Spleen (tissue), 13 donors: ENCODE measurements around the gene ZGPAT. TPM values are rescaled to one million over a fixed set of nuclear protein-coding genes. Genes with fewer than 3 reads are reported as not detected.
"Not testable (repeated sequence)": the region's sequence is repeated elsewhere in the genome, so short reads cannot be mapped to it uniquely, and the experiment has no call there.

Experiments
- DNase-seq: peaks from one replicate; pipeline ENCODE4 v3.0.0-alpha.2; 2020
- H3K27ac ChIP-seq, 8 donors: fragments of 200-600 bp; sonication (generic) in 7 of 8; 1 replicate in 4 of 8; 2 replicates in 4 of 8; pipeline versions ENCODE4 v1.5.0 to v1.8.0; 2016 to 2021; ENCODE audit warnings: inconsistent platforms in 4 of 8, mild to moderate bottlenecking in 4 of 8, moderate library complexity in 1 of 8
- H3K27me3 ChIP-seq, 7 donors: fragments of 200-600 bp; sonication (generic) in 6 of 7; replicated peaks in 1 of 7; 1 replicate in 4 of 7; 2 replicates in 3 of 7; pipeline versions ENCODE4 v1.5.0 to v1.8.0; 2016 to 2021; ENCODE audit warnings: inconsistent platforms in 3 of 7, mild to moderate bottlenecking in 1 of 7
- H3K36me3 ChIP-seq, 6 donors: fragments of 200-600 bp; sonication (generic) in 5 of 6; 1 replicate in 4 of 6; 2 replicates in 2 of 6; pipeline versions ENCODE4 v1.5.0 to v1.8.0; 2016 to 2021; ENCODE audit warnings: inconsistent platforms in 2 of 6
- H3K4me1 ChIP-seq, 6 donors: fragments of 200-600 bp; sonication (generic) in 5 of 6; 1 replicate in 3 of 6; 2 replicates in 3 of 6; pipeline versions ENCODE4 v1.5.0 to v1.8.0; 2016 to 2021; ENCODE audit warnings: inconsistent platforms in 3 of 6
- H3K4me3 ChIP-seq, 8 donors: fragments of 200-600 bp; sonication (generic) in 7 of 8; 1 replicate in 4 of 8; 2 replicates in 4 of 8; pipeline versions ENCODE4 v1.5.0 to v1.8.0; 2016 to 2021; ENCODE audit warnings: inconsistent platforms in 4 of 8, mild to moderate bottlenecking in 4 of 8, moderate library complexity in 2 of 8
- H3K9me3 ChIP-seq, 8 donors: fragments of 200-600 bp; sonication (generic) in 7 of 8; 1 replicate in 4 of 8; 2 replicates in 4 of 8; pipeline versions ENCODE4 v1.5.0 to v1.8.0; 2016 to 2021; ENCODE audit warnings: inconsistent platforms in 4 of 8
- CTCF ChIP-seq, 11 experiments: fragments of 200-600 bp in 7 of 11; fragments of 450-650 bp in 4 of 11; sonication (generic) in 4 of 11; IDR thresholded peaks in 8 of 11; conservative IDR thresholded peaks in 3 of 11; 1 replicate in 7 of 11; 2 replicates in 4 of 11; pipeline versions ENCODE4 v1.4.0 to v1.8.0; 2016 to 2021; ENCODE audit warnings: antibody characterized with exemption in 11 of 11, inconsistent platforms in 4 of 11, mild to moderate bottlenecking in 1 of 11
- POLR2A ChIP-seq, 3 donors: fragments of 450-650 bp; IDR thresholded peaks; one replicate each; pipeline ENCODE4 v1.5.1; 2017; ENCODE audit warnings: antibody characterized with exemption in 3 of 3, mild to moderate bottlenecking in 1 of 3
- POLR2AphosphoS5 ChIP-seq, 3 donors: sonication (generic); formaldehyde crosslinking; IDR thresholded peaks; one replicate each; pipeline ENCODE4 v1.5.1; 2017; ENCODE audit warnings: antibody characterized with exemption in 3 of 3
- WGBS, 5 donors: extraction: QIAGEN DNeasy Blood & Tissue Kit in 3 of 5; methylation state at CpG; one replicate each; pipeline versions ENCODE4 v1.1.5 to v1.1.7; 2013 to 2018; 5-methylcytosine and 5-hydroxymethylcytosine counted together
- intact Hi-C: fragments of 100-400 bp; cut with DNase I; formaldehyde crosslinking; loops from one replicate; pipeline ENCODE4 v1.15.0; 2023; ENCODE audit warnings: low total_unique reads
- long read RNA-seq, 2 donors: transcript quantifications; one replicate each; lab custom pipeline, GENCODE V29; 2026
- polyA plus RNA-seq, 3 donors: library from polyadenylated mRNA; stranded (reverse); fragments of 200-250 nt; gene quantifications; one replicate each; pipeline ENCODE4 v1.2.1, GENCODE V29; 2013
- total RNA-seq, 7 donors: library from RNA; depleted of rRNA in 3 of 7; stranded (reverse); fragments of >200 nt in 3 of 7; fragmentation: NEBNext Ultra II Directional in 4 of 7; extraction: Animal tissue kit (Norgen Biotek cat#: 25700) in 4 of 7; gene quantifications; one replicate each; pipeline versions ENCODE4 v1.1.0 to v1.2.1, GENCODE V29; 2016 to 2021
- donor health status: healthy with polysubstance abuse.
- donor health status: DM: no; HTN: no; CAD: no; lungs with moderate emphysema.
- donor health status: DM: no; HTN: no; CAD: no.
- donor health status: Bipolar disorder and iron deficiency.
- donor health status: healthy.
- donor health status: DM: no; HTN: no; CAD: no.
- donor health status: DM: yes; HTN: yes; CAD: no.

Gene ZGPAT
- 10 to 100 TPM; 23.6 to 45.7 (median 38.1) TPM for total RNA-seq
- 10 to 100 TPM; 27.6 to 72.8 (median 50.0) TPM for polyA plus RNA-seq
- long read RNA-seq, donor 1, partial matches to known transcripts = 0 of 2 reads
- long read RNA-seq, donor 1, other reads (novel, unspliced or antisense) = 0 of 2 reads
- long read RNA-seq, donor 2, partial matches to known transcripts = 0 of 5 reads
- long read RNA-seq, donor 2, other reads (novel, unspliced or antisense) = 0 of 5 reads

GRCh38 chr20:63707558-63708300, at the start of gene ZGPAT, which contains the start of gene ARFRP1:
Gene ZGPAT (plus strand): TSS chr20:63708039. CDS start chr20:63708581, 542 bp downstream.
Gene ARFRP1 (minus strand): TSS chr20:63707976. CDS start chr20:63707091, 885 bp downstream.
- Histone ChIP-seq H3K27ac (peak within 1 kb of the TSS; percentile 83 to 95 (median 90)), H3K9me3 (peaks cover 0 to 6% (median 0%) of the 10 kb centered on the region in 8 donors), H3K36me3 (peaks cover 0 to 80% (median 56%) of the 10 kb centered on the region in 6 donors), H3K4me1 (peaks cover 27 to 90% (median 71%) of the 10 kb centered on the region in 6 donors), H3K27me3 (no peaks in the 10 kb centered on the region), H3K4me3 (peak within 1 kb of the TSS; percentile 75 to 98 (median 90))
- DNase-seq = peak; percentile 98
- intact Hi-C loops = loop anchor here (10.0 kb wide), 1 partner anchor 157 kb away; the partner anchor contains the start of genes ABHD16B and TPD52L2
- peak; percentile 90 to 95 (median 92) for TF ChIP-seq POLR2AphosphoS5 (IDR thresholded peaks at IDR 0.05)
- TF ChIP-seq CTCF (IDR thresholded peaks at IDR 0.05 in 8 of 11, conservative IDR thresholded peaks at IDR 0.05 in 3 of 11) = peak in 3 of 11 experiments; percentile 11 to 40 (median 32)
- peak in 1 of 3 donors; percentile 29 for TF ChIP-seq POLR2A (IDR thresholded peaks at IDR 0.05)
- WGBS, 5 donors = 0 to 1% (median 0%) methylated on average over 57 to 98 of the region's 98 CpGs; no CpG with 5 or more reads in 1 of the 5 donors

GRCh38 chr20:63658749-63659187, 49.1 kb upstream of the ZGPAT start:
- Histone ChIP-seq H3K27me3 (peaks cover 0 to 18% (median 0%) of the 10 kb centered on the region in 7 donors), H3K36me3 (peaks cover 0 to 38% (median 28%) of the 10 kb centered on the region in 6 donors), H3K27ac (peak overlapping the region; percentile 81 to 95 (median 88)), H3K9me3 (no peaks in the 10 kb centered on the region), H3K4me3 (peak overlapping the region; percentile 73 to 95 (median 78)), H3K4me1 (peaks cover 13 to 54% (median 36%) of the 10 kb centered on the region in 6 donors)
- WGBS, 5 donors = 0 to 5% (median 4%) methylated on average over 3 to 25 of the region's 25 CpGs
- DNase-seq = peak; percentile 89
- intact Hi-C loops = loop anchor here (10.0 kb wide), 1 partner anchor 124 kb away; the partner anchor contains the start of gene PTK6
- TF ChIP-seq CTCF (IDR thresholded peaks at IDR 0.05 in 8 of 11, conservative IDR thresholded peaks at IDR 0.05 in 3 of 11) (no peak), POLR2AphosphoS5 (IDR thresholded peaks at IDR 0.05) (no peak), POLR2A (IDR thresholded peaks at IDR 0.05) (no peak)

- Histone ChIP-seq H3K9me3 (no peaks in the 10 kb centered on the region), H3K36me3 (peaks cover 0 to 44% (median 31%) of the 10 kb centered on the region in 6 donors), H3K27me3 (peaks cover 0 to 12% (median 0%) of the 10 kb centered on the region in 7 donors), H3K4me3 (peak overlapping the region in 6 of 8 donors; percentile 73 to 95 (median 78)), H3K4me1 (peaks cover 9 to 48% (median 30%) of the 10 kb centered on the region in 6 donors), H3K27ac (peak overlapping the region in 7 of 8 donors; percentile 81 to 95 (median 88))
- TF ChIP-seq POLR2A (IDR thresholded peaks at IDR 0.05) = no peak
- no peak for TF ChIP-seq CTCF (IDR thresholded peaks at IDR 0.05 in 8 of 11, conservative IDR thresholded peaks at IDR 0.05 in 3 of 11)
- no peak for TF ChIP-seq POLR2AphosphoS5 (IDR thresholded peaks at IDR 0.05)
- intact Hi-C loops = loop anchor here (10.0 kb wide), 1 partner anchor 125 kb away; the partner anchor contains the start of gene PTK6
- peak; percentile 77 for DNase-seq
- WGBS, 5 donors = 69 to 79% (median 79%) methylated on average over 13 of the region's 13 CpGs
Observed at GRCh38 chr20:63659370-63659769, 48.5 kb upstream of the ZGPAT start.

GRCh38 chr20:63660174-63660573, 47.7 kb upstream of the ZGPAT start:
- H3K27ac ChIP-seq, H3K9me3 ChIP-seq, H3K27me3 ChIP-seq, H3K4me3 ChIP-seq, DNase-seq, intact Hi-C loops: not testable (repeated sequence)
- 84 to 96% (median 91%) methylated on average over 10 of the region's 10 CpGs for WGBS, 5 donors
- Histone ChIP-seq H3K36me3 (peaks cover 0 to 52% (median 33%) of the 10 kb centered on the region in 6 donors), H3K4me1 (peaks cover 9 to 40% (median 27%) of the 10 kb centered on the region in 6 donors)
